Measurements from ENCODE around the gene WASHC3.
"Not testable (repeated sequence)": the region's sequence is repeated elsewhere in the genome, so short reads cannot be mapped to it uniquely, and the experiment has no call there.

DNA sequence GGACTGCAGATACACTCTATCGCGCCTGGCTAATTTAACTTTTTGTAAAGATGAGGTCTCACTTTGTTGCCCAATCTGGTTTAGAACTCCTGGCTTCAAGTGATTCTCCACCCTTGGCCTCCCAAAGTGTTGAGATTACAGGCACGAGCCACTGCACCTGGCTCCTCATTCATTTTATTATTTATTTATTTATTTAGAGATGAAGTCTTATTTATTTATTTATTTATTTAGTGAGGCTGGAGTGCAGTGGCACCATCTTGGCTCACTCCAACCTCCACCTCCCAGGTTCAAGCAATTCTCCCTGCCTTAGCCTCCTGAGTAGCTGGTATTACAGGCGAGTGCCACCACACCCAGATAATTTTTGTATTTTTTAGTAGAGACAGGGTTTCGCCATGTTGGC is 43.2 kb downstream of the WASHC3 start:
- TF ChIP-seq, protein P1, sequence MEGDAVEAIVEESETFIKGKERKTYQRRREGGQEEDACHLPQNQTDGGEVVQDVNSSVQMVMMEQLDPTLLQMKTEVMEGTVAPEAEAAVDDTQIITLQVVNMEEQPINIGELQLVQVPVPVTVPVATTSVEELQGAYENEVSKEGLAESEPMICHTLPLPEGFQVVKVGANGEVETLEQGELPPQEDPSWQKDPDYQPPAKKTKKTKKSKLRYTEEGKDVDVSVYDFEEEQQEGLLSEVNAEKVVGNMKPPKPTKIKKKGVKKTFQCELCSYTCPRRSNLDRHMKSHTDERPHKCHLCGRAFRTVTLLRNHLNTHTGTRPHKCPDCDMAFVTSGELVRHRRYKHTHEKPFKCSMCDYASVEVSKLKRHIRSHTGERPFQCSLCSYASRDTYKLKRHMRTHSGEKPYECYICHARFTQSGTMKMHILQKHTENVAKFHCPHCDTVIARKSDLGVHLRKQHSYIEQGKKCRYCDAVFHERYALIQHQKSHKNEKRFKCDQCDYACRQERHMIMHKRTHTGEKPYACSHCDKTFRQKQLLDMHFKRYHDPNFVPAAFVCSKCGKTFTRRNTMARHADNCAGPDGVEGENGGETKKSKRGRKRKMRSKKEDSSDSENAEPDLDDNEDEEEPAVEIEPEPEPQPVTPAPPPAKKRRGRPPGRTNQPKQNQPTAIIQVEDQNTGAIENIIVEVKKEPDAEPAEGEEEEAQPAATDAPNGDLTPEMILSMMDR (conservative IDR thresholded peaks at IDR 0.05; ENCODE audit: low read depth in 2 of 2): not testable (repeated sequence)
- TF ChIP-seq STAT1, EZH2phosphoT487 (IDR thresholded peaks at IDR 0.05; ENCODE audit: unreplicated experiment): not testable (repeated sequence)
